Prostate gland (tissue), 2 donors: ENCODE measurements around the gene TKTL1. TPM values are rescaled to one million over a fixed set of nuclear protein-coding genes. Genes with fewer than 3 reads are reported as not detected.

Experiments used
- DNase-seq: peaks from one replicate; pipeline ENCODE4 v3.0.0-alpha.2; 2019; ENCODE audit warnings: low spot score
- H3K27ac ChIP-seq, 2 donors: fragments of 200-600 bp; sonication (generic); 2 replicates each; pipeline ENCODE4 v1.5.1; 2017 to 2019
- H3K27me3 ChIP-seq: fragments of 200-600 bp; sonication (generic); replicated peaks from 2 replicates; pipeline ENCODE4 v1.5.1; 2019; ENCODE audit not compliant: insufficient read depth
- H3K36me3 ChIP-seq, 2 donors: fragments of 200-600 bp; sonication (generic); 1 replicate in 1 of 2; 2 replicates in 1 of 2; pipeline versions ENCODE4 v1.5.1 to v1.8.1; 2017 to 2019
- H3K4me1 ChIP-seq: fragments of 200-600 bp; sonication (generic); replicated peaks from 2 replicates; pipeline ENCODE4 v1.5.1; 2019
- H3K4me3 ChIP-seq, 2 donors: fragments of 200-600 bp; sonication (generic); 2 replicates each; pipeline ENCODE4 v1.5.1; 2017 to 2019
- H3K9me3 ChIP-seq: fragments of 200-600 bp; sonication (generic); 2 replicates; pipeline ENCODE4 v1.5.1; 2017
- POLR2A ChIP-seq: fragments of 450-650 bp; IDR thresholded peaks from one replicate; pipeline ENCODE4 v1.6.1; 2016; ENCODE audit warnings: antibody characterized with exemption, mild to moderate bottlenecking
- POLR2AphosphoS5 ChIP-seq: sonication (generic); formaldehyde crosslinking; IDR thresholded peaks from one replicate; pipeline ENCODE4 v1.6.1; 2017; ENCODE audit warnings: antibody characterized with exemption
- WGBS: methylation state at CpG from one replicate; pipeline ENCODE4 v1.1.5; 2018; 5-methylcytosine and 5-hydroxymethylcytosine counted together
- intact Hi-C: fragments of 100-400 bp; cut with DNase I; formaldehyde crosslinking; loops from one replicate; pipeline ENCODE4 v1.14.2; 2022
- total RNA-seq, 2 donors: library from RNA; depleted of rRNA; stranded (reverse); fragments of >200 nt; gene quantifications; one replicate each; pipeline ENCODE4 v1.1.0, GENCODE V29; 2016
- TF ChIP-seq, protein P1 (sequence below), 4 experiments: fragments of 200-600 bp in 2 of 4; fragments of 450-650 bp in 2 of 4; sonication (generic) in 2 of 4; IDR thresholded peaks; 1 replicate in 3 of 4; 2 replicates in 1 of 4; pipeline ENCODE4 v1.5.1; 2016 to 2019; ENCODE audit warnings: antibody characterized with exemption in 4 of 4, mild to moderate bottlenecking in 2 of 4, moderate library complexity in 2 of 4

The TKTL1 gene
- total RNA-seq, 2 donors from 2014 or later = 113 TPM; not detected in 1

GRCh38 chrX:154327038-154327820 lies 31.6 kb downstream of the TKTL1 start:
- no peaks in the 10 kb centered on the region for H3K27me3 ChIP-seq
- H3K36me3 ChIP-seq = no peaks in the 10 kb centered on the region
- no peaks in the 10 kb centered on the region for H3K4me1 ChIP-seq
- no peak overlapping the region for H3K27ac ChIP-seq
- no peak for DNase-seq
- WGBS = 25% methylated on average over 8 of the region's 11 CpGs
- no peak overlapping the region for H3K4me3 ChIP-seq
- no peak for TF ChIP-seq POLR2AphosphoS5
- no peak for TF ChIP-seq POLR2A
- TF ChIP-seq, protein P1, sequence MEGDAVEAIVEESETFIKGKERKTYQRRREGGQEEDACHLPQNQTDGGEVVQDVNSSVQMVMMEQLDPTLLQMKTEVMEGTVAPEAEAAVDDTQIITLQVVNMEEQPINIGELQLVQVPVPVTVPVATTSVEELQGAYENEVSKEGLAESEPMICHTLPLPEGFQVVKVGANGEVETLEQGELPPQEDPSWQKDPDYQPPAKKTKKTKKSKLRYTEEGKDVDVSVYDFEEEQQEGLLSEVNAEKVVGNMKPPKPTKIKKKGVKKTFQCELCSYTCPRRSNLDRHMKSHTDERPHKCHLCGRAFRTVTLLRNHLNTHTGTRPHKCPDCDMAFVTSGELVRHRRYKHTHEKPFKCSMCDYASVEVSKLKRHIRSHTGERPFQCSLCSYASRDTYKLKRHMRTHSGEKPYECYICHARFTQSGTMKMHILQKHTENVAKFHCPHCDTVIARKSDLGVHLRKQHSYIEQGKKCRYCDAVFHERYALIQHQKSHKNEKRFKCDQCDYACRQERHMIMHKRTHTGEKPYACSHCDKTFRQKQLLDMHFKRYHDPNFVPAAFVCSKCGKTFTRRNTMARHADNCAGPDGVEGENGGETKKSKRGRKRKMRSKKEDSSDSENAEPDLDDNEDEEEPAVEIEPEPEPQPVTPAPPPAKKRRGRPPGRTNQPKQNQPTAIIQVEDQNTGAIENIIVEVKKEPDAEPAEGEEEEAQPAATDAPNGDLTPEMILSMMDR (IDR thresholded peaks at IDR 0.05) = no peak
- intact Hi-C loops = no loop called here
- H3K9me3 ChIP-seq = no peaks in the 10 kb centered on the region

GRCh38 chrX:154328646-154329045 lies 33.1 kb downstream of the TKTL1 start:
- TF ChIP-seq POLR2AphosphoS5 (no peak), POLR2A (no peak)
- TF ChIP-seq, protein P1 (IDR thresholded peaks at IDR 0.05) = no peak
- Histone ChIP-seq H3K27me3 (no peaks in the 10 kb centered on the region), H3K4me3 (no peak overlapping the region), H3K36me3 (no peaks in the 10 kb centered on the region), H3K9me3 (no peaks in the 10 kb centered on the region), H3K4me1 (no peaks in the 10 kb centered on the region), H3K27ac (no peak overlapping the region)
- no peak for DNase-seq
- intact Hi-C loops = no loop called here
- 91% methylated on average over 4 of the region's 5 CpGs for WGBS

DNA sequence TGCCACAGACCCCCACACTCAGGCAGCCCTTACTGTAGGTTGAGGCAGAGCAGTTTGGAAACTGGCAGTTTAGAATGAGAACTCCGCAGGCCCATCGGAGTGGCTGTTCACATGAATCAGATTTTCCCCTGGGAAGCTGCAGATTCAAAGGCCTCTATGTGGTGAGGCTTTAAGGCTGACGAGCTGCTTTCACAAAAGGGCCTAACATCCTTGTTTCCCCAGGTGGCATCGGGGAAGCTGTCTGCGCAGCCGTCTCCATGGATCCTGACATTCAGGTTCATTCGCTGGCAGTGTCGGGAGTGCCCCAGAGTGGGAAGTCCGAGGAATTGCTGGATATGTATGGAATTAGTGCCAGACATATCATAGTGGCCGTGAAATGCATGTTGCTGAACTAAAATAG lies 33.7 kb downstream of the TKTL1 start:
- Histone ChIP-seq H3K27me3 (no peaks in the 10 kb centered on the region), H3K9me3 (no peaks in the 10 kb centered on the region)
- 77% methylated on average over 10 of the region's 10 CpGs for WGBS

GRCh38 chrX:154332561-154332960 lies 37.0 kb downstream of the TKTL1 start:
- H3K4me1 ChIP-seq = no peaks in the 10 kb centered on the region
- TF ChIP-seq POLR2A = no peak
- TF ChIP-seq POLR2AphosphoS5 = no peak
- TF ChIP-seq, protein P1 (IDR thresholded peaks at IDR 0.05) = no peak
- DNase-seq = no peak
- no peaks in the 10 kb centered on the region for H3K9me3 ChIP-seq
- no peaks in the 10 kb centered on the region for H3K27me3 ChIP-seq
- H3K27ac ChIP-seq = no peak overlapping the region
- no peaks in the 10 kb centered on the region for H3K36me3 ChIP-seq
- H3K4me3 ChIP-seq = no peak overlapping the region
- 93% methylated on average over 23 of the region's 29 CpGs for WGBS
- intact Hi-C loops = no loop called here

More for the DNA sequence above, 33.7 kb downstream of the TKTL1 start:
- no peak for DNase-seq
- no peak overlapping the region for H3K27ac ChIP-seq
- H3K36me3 ChIP-seq = no peaks in the 10 kb centered on the region
- no peaks in the 10 kb centered on the region for H3K4me1 ChIP-seq
- H3K4me3 ChIP-seq = no peak overlapping the region
- TF ChIP-seq POLR2AphosphoS5 (no peak), POLR2A (no peak)
- TF ChIP-seq, protein P1 (IDR thresholded peaks at IDR 0.05) = no peak
- intact Hi-C loops = no loop called here

DNA sequence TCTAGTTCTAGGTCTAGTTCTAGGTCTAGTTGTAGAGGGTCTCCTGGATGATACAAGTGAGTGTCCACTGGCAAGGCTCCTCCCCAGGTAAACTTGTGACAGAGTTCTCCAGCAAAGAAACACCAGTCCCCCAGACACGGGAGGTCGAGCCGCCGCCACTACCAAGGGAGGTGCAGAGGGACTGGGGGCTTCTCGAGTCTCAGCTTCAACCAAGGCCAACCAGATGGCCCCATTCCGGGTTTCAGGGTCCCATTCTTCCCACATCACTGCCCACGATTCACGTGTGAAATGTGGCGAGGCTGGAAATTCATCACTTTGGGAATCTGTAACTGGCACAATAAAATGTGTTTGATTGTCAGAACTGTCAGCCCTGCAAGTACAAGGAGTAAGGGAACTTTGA lies 37.5 kb downstream of the TKTL1 start:
- TF ChIP-seq POLR2AphosphoS5 = no peak
- no peak for DNase-seq
- H3K27ac ChIP-seq = no peak overlapping the region
- no peaks in the 10 kb centered on the region for H3K27me3 ChIP-seq
- H3K4me3 ChIP-seq = no peak overlapping the region
- H3K9me3 ChIP-seq = no peaks in the 10 kb centered on the region
- H3K4me1 ChIP-seq = no peaks in the 10 kb centered on the region
- intact Hi-C loops = no loop called here
- WGBS = 93% methylated on average over 9 of the region's 9 CpGs
- H3K36me3 ChIP-seq = no peaks in the 10 kb centered on the region
